Heart left ventricle (tissue), 13 donors: Measurements from ENCODE around the gene ZNF334.

Experiments
- POLR2A ChIP-seq, 2 donors: fragments of 450-650 bp; IDR thresholded peaks; one replicate each; pipeline ENCODE4 v1.6.1; 2017; ENCODE audit warnings: antibody characterized with exemption in 2 of 2, mild to moderate bottlenecking in 2 of 2, moderate library complexity in 2 of 2
- TF ChIP-seq, protein P1 (sequence below), 12 donors: fragments of 200-600 bp; sonication (generic) in 4 of 12; IDR thresholded peaks; one replicate each; pipeline versions ENCODE4 v1.5.0 to v1.8.0; 2018 to 2022; ENCODE audit warnings: antibody characterized with exemption in 12 of 12, mild to moderate bottlenecking in 5 of 12
- donor health status: ischemic (EF 13 %, LVEDD 7.1; RV severe dilation, severe dysfunction).
- donor health status: DM: no; HTN: yes; CAD: no.
- donor health status: DM: no; HTN: no; CAD: no.
- donor health status: ischemic (EF 25% LVEDD 6.9; RV normal size, moderate dysfunction).
- donor health status: ischemic (EF 25% LVEDD 5.7; RV mildly dilated, moderate dysfunction).
- donor health status: ischemic (EF 35%, LVEDD 5.7; RV mildly dilated, moderate dysfunction).
- donor health status: nonischemic (EF 11% LVEDD 7.7; RV severe dilation, severe dysfunction).
- donor health status: DM: yes; HTN: yes; CAD: no.
- donor health status: PGD.
- donor health status: ischemic (EF 29% LVEDD 5.4; RV normal size, mild dysfunction).
- donor health status: nonischemic (EF 23%, LVEDD 6.1; RV moderate dilation, normal function).

DNA sequence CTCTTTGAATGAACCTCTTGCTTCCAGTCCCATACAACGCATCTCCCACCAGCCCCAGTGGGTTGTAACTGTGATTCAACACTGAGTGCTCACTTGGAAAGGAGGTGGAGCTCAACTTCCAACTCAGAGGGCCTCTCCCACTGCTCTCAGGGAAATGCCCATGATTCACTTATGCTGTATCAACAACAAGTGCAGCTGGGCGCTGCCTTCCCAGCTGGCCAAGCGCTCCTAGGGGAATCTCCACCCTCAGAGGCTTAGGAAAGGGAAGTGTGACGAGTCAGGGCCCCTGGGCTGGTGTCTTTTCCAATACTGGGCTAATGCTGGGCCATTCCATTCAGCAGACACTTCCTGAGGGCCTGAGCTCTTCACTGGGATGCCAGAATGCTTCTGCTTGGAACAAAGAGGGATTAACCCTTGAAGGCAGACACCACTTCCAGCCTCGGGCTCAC is 45.2 kb upstream of the ZNF334 start:
- TF ChIP-seq, protein P1, sequence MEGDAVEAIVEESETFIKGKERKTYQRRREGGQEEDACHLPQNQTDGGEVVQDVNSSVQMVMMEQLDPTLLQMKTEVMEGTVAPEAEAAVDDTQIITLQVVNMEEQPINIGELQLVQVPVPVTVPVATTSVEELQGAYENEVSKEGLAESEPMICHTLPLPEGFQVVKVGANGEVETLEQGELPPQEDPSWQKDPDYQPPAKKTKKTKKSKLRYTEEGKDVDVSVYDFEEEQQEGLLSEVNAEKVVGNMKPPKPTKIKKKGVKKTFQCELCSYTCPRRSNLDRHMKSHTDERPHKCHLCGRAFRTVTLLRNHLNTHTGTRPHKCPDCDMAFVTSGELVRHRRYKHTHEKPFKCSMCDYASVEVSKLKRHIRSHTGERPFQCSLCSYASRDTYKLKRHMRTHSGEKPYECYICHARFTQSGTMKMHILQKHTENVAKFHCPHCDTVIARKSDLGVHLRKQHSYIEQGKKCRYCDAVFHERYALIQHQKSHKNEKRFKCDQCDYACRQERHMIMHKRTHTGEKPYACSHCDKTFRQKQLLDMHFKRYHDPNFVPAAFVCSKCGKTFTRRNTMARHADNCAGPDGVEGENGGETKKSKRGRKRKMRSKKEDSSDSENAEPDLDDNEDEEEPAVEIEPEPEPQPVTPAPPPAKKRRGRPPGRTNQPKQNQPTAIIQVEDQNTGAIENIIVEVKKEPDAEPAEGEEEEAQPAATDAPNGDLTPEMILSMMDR (IDR thresholded peaks at IDR 0.05), result no peak
- TF ChIP-seq POLR2A (IDR thresholded peaks at IDR 0.05), result no peak
